ENCODE data around the gene TNNT2. TPM values are rescaled to one million over a fixed set of nuclear protein-coding genes. Genes with fewer than 3 reads are reported as not detected.

TNNT2 gene
- total and polyA plus RNA-seq, 2 of the 13 experiments (the other 11 are each of a cell fraction or from before 2014, with no cell fraction given), result 0.20 to 0.63 TPM

DNA sequence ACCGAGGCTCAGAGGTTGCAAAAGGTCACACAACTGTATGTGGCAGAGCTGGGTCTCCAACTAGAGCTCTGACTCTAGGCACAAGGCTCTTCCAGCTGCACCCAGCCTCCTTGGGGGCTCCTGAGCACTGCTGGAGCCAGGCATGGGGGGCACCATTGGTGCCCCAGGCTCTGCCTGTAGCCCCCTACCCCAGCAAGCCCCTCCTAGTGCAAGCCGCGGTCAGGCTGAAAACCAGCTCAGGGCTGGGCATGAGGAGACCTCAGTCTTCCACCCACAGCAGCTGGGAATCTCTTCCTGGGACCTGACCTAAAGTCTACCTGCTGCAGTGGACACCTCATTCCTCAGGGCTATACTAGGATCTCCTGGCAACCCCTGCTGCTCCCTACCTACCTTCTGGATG is 14.6 kb downstream of the TNNT2 start (continued):
- TF ChIP-seq BRD4 (CRISPR knock-in tag; IDR thresholded peaks at IDR 0.05), result no peak
- TF ChIP-seq RFX5 (IDR thresholded peaks at IDR 0.05; ENCODE audit: low read depth, low read length), result no peak
- TF ChIP-seq, protein P1, sequence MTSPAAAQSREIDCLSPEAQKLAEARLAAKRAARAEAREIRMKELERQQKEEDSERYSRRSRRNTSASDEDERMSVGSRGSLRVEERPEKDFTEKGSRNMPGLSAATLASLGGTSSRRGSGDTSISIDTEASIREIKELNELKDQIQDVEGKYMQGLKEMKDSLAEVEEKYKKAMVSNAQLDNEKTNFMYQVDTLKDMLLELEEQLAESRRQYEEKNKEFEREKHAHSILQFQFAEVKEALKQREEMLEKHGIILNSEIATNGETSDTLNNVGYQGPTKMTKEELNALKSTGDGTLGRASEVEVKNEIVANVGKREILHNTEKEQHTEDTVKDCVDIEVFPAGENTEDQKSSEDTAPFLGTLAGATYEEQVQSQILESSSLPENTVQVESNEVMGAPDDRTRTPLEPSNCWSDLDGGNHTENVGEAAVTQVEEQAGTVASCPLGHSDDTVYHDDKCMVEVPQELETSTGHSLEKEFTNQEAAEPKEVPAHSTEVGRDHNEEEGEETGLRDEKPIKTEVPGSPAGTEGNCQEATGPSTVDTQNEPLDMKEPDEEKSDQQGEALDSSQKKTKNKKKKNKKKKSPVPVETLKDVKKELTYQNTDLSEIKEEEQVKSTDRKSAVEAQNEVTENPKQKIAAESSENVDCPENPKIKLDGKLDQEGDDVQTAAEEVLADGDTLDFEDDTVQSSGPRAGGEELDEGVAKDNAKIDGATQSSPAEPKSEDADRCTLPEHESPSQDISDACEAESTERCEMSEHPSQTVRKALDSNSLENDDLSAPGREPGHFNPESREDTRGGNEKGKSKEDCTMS (CRISPR knock-in tag; conservative IDR thresholded peaks at IDR 0.05), result no peak
- TF ChIP-seq ZFP36L2 (CRISPR knock-in tag; IDR thresholded peaks at IDR 0.05), result no peak
- TF ChIP-seq ASH2L (IDR thresholded peaks at IDR 0.05; ENCODE audit: insufficient read length, low read depth, low read length), result no peak
- no peak for TF ChIP-seq ZNF850 (CRISPR knock-in tag; conservative IDR thresholded peaks at IDR 0.05)

DNA sequence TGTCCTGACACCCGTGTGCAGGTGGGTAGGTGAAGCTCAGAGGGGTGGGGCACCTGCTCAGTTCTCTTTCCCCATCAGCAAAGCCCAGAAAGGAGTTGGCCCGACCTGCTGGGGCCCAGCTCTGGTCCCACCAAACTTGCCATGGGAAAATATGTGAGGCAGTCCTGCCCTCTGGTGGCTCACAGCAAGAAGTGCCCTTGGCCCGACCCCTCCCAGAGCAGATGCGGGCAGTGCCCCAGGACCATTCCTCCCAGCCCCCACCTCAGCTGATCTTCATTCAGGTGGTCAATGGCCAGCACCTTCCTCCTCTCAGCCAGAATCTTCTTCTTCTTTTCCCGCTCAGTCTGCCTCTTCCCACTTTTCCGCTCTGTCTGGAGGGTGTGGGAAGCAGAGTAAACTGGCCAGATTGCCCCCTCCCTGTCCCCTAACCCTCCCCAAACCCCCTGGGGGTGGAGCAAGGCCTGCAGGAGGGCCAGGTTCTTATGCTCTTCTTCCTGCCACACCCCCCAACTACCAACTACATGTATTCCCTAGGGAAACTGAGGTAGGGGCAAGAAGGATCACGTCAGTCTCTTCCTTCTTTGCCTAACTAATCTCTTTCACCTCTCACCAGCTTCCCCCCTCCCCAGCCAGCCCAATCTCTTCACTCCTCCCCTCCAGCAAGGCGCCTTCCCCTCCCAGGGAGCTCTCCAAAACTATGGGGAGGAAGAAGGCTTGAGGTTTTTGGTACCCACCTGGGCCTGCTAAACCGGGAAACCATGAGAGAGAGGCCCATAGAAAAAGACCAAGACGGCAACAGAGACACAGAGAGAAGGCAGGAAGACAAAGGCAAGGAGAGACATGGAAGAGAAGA is 15.6 kb downstream of the TNNT2 start:
- no TSS peak for BruUV-seq (replicated peaks)
- FAIRE-seq (peak; percentile 68), ATAC-seq (peak; percentile 83), DNase-seq (ENCODE audit: low spot score) (peak; percentile 28)
- Histone ChIP-seq H4K20me1 (ENCODE audit: insufficient read depth, low read length) (no peaks in the 10 kb centered on the region), H3K27ac (ENCODE audit: extremely low read length, insufficient read depth, low read length) (no peak overlapping the region), H3K36me3 (replicated peaks in 1 of 2; ENCODE audit: control insufficient read depth in 1 of 2, insufficient read depth in 2 of 2, low read length in 2 of 2) (no peaks in the 10 kb centered on the region), H3K9ac (ENCODE audit: insufficient read depth, low read depth, low read length) (no peak overlapping the region), H3K79me2 (ENCODE audit: insufficient read depth, low read length) (no peaks in the 10 kb centered on the region), H3K4me1 (ENCODE audit: insufficient read depth, low read length) (no peaks in the 10 kb centered on the region), H3K4me2 (ENCODE audit: low read depth, low read length) (no peak overlapping the region), H3K4me3 (replicated peaks in 1 of 3; ENCODE audit: insufficient read depth in 1 of 3, low read depth in 2 of 3, low read length in 3 of 3) (no peak overlapping the region), H3K9me3 (ENCODE audit: low read length) (no peaks in the 10 kb centered on the region), H3K27me3 (ENCODE audit: control insufficient read depth in 1 of 2, insufficient read depth in 2 of 2, low read length in 2 of 2) (peaks cover 9 to 34% of the 10 kb centered on the region in 2 experiments), H2AFZ (ENCODE audit: low read length) (no peak overlapping the region)
- WGBS (ENCODE audit: low lambda C conversion rate), result 14% methylated on average over 8 of the region's 10 CpGs
- POLR2A ChIA-PET, result no interaction called here
- CTCF ChIA-PET (ENCODE audit: low intra/inter-chr PET ratio, low total read pairs), result interaction anchor here (0.8 to 2.8 kb wide), 4 partner anchors 15 to 111 kb away, joined by 3 to 37 read pairs (median 3); no protein-coding TSS in a partner anchor
- intact Hi-C loops (cut with micrococcal nuclease; ENCODE audit: unreplicated experiment), result loop anchor here (1.0 kb wide), 2 partner anchors 53 to 108 kb away; no protein-coding TSS in a partner anchor
- in situ Hi-C loops (cut with HindIII; ENCODE audit: extremely low pct_ligation_motif_present, low pct_unique_long_range_greater_than_20kb), result no loop called here
- TF ChIP-seq, protein P2, sequence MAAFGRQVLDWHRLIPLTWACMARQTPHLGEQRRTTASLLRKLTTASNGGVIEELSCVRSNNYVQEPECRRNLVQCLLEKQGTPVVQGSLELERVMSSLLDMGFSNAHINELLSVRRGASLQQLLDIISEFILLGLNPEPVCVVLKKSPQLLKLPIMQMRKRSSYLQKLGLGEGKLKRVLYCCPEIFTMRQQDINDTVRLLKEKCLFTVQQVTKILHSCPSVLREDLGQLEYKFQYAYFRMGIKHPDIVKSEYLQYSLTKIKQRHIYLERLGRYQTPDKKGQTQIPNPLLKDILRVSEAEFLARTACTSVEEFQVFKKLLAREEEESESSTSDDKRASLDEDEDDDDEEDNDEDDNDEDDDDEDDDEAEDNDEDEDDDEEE (CRISPR knock-in tag; IDR thresholded peaks at IDR 0.05), result no peak
- TF ChIP-seq GABPA (IDR thresholded peaks at IDR 0.05; ENCODE audit: low read depth, low read length), result no peak
- TF ChIP-seq GABPA (CRISPR knock-in tag; IDR thresholded peaks at IDR 0.05; ENCODE audit: low read depth), result no peak
- no peak for TF ChIP-seq FIP1L1 (IDR thresholded peaks at IDR 0.05; ENCODE audit: borderline replicate concordance, insufficient read depth, low read depth, low read length)
- no peak for TF ChIP-seq SNAPC2 (CRISPR knock-in tag; IDR thresholded peaks at IDR 0.05)
- 0 out of 2 replicates have a peak, but pooled peaks have one; percentile 46 for TF ChIP-seq KDM5B (CRISPR knock-in tag; IDR thresholded peaks at IDR 0.05; ENCODE audit: borderline replicate concordance)
- TF ChIP-seq, protein P3, sequence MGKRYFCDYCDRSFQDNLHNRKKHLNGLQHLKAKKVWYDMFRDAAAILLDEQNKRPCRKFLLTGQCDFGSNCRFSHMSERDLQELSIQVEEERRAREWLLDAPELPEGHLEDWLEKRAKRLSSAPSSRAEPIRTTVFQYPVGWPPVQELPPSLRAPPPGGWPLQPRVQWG (CRISPR knock-in tag; IDR thresholded peaks at IDR 0.05; ENCODE audit: borderline replicate concordance, low read depth), result no peak
- no peak for TF ChIP-seq ZNF44 (CRISPR knock-in tag; IDR thresholded peaks at IDR 0.05)
- no peak for TF ChIP-seq ZNF761 (CRISPR knock-in tag; conservative IDR thresholded peaks at IDR 0.05)
- TF ChIP-seq, protein P4, sequence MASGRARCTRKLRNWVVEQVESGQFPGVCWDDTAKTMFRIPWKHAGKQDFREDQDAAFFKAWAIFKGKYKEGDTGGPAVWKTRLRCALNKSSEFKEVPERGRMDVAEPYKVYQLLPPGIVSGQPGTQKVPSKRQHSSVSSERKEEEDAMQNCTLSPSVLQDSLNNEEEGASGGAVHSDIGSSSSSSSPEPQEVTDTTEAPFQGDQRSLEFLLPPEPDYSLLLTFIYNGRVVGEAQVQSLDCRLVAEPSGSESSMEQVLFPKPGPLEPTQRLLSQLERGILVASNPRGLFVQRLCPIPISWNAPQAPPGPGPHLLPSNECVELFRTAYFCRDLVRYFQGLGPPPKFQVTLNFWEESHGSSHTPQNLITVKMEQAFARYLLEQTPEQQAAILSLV (CRISPR knock-in tag; IDR thresholded peaks at IDR 0.05; ENCODE audit: borderline replicate concordance), result no peak
- no peak for TF ChIP-seq TCF7L2 (IDR thresholded peaks at IDR 0.05; ENCODE audit: low read depth, low read length)
- TF ChIP-seq GABPB1 (CRISPR knock-in tag; IDR thresholded peaks at IDR 0.05), result no peak
